ENCODE data around the gene PRDX6. TPM values are rescaled to one million over a fixed set of nuclear protein-coding genes. Genes with fewer than 3 reads are reported as not detected.
"Not testable (repeated sequence)": the region's sequence is repeated elsewhere in the genome, so short reads cannot be mapped to it uniquely, and the experiment has no call there.

Gene PRDX6
- 352 and 451 TPM in 2 replicates for total RNA-seq (2014; rRNA removed; shearing (Covaris generic))

- DNase-seq (ENCODE audit: low spot score), result peak; percentile 73
Observed at GRCh38 chr1:173477286-173478093, at the start of gene PRDX6. Gene PRDX6, plus strand, starts transcription at chr1:173477335. Its CDS starts 63 bp downstream, at chr1:173477398.

GRCh38 chr1:173429471-173430402, 47.4 kb upstream of the PRDX6 start:
- DNase-seq (ENCODE audit: low spot score), result peak; percentile 81

- DNase-seq (ENCODE audit: low spot score), result no peak
Observed at GRCh38 chr1:173430677-173431303, 46.3 kb upstream of the PRDX6 start.

- DNase-seq (ENCODE audit: low spot score), result peak; percentile 81
Observed at GRCh38 chr1:173431304-173432045, 45.7 kb upstream of the PRDX6 start.

GRCh38 chr1:173432331-173432730, 44.8 kb upstream of the PRDX6 start:
- no peak for DNase-seq (ENCODE audit: low spot score)

- no peak for DNase-seq (ENCODE audit: low spot score)
Observed at GRCh38 chr1:173433751-173434326, 43.3 kb upstream of the PRDX6 start.

- no peak for DNase-seq (ENCODE audit: low spot score)
Observed at GRCh38 chr1:173436841-173437428, 40.2 kb upstream of the PRDX6 start.

GRCh38 chr1:173438675-173439074, 38.5 kb upstream of the PRDX6 start:
- DNase-seq (ENCODE audit: low spot score), result no peak

- no peak for DNase-seq (ENCODE audit: low spot score)
Observed at GRCh38 chr1:173440430-173440829, 36.7 kb upstream of the PRDX6 start.

- no peak for DNase-seq (ENCODE audit: low spot score)
Observed at GRCh38 chr1:173444757-173445156, 32.4 kb upstream of the PRDX6 start.

- no peak for DNase-seq (ENCODE audit: low spot score)
Observed at GRCh38 chr1:173445164-173445563, 32.0 kb upstream of the PRDX6 start.

- no peak for DNase-seq (ENCODE audit: low spot score)
Observed at GRCh38 chr1:173445656-173446055, 31.5 kb upstream of the PRDX6 start.

- DNase-seq (ENCODE audit: low spot score), result no peak
Observed at GRCh38 chr1:173447224-173447623, 29.9 kb upstream of the PRDX6 start.

GRCh38 chr1:173448945-173449344, 28.2 kb upstream of the PRDX6 start:
- DNase-seq (ENCODE audit: low spot score), result no peak

- no peak for DNase-seq (ENCODE audit: low spot score)
Observed at GRCh38 chr1:173451981-173452380, 25.2 kb upstream of the PRDX6 start.

GRCh38 chr1:173453982-173454381, 23.2 kb upstream of the PRDX6 start:
- no peak for DNase-seq (ENCODE audit: low spot score)

GRCh38 chr1:173454966-173455524, 22.1 kb upstream of the PRDX6 start:
- no peak for DNase-seq (ENCODE audit: low spot score)

- no peak for DNase-seq (ENCODE audit: low spot score)
Observed at GRCh38 chr1:173459885-173460284, 17.2 kb upstream of the PRDX6 start.

- not testable (repeated sequence) for DNase-seq (ENCODE audit: low spot score)
Observed at GRCh38 chr1:173462666-173463065, 14.5 kb upstream of the PRDX6 start.

GRCh38 chr1:173464185-173464584, 12.9 kb upstream of the PRDX6 start:
- not testable (repeated sequence) for DNase-seq (ENCODE audit: low spot score)

Measured in H4 (cell line).